Gastroesophageal sphincter (tissue), 4 donors: Measurements from ENCODE around the gene FNBP1. TPM values are rescaled to one million over a fixed set of nuclear protein-coding genes. Genes with fewer than 3 reads are reported as not detected.

Experiments used
- ATAC-seq: fragments of 150-250 bp; one replicate; pipeline ENCODE4 v1.9.1; 2016; ENCODE audit warnings: mild to moderate bottlenecking, moderate library complexity
- H3K27ac ChIP-seq, 4 donors: fragments of 200-600 bp; sonication (generic) in 3 of 4; 1 replicate in 3 of 4; 2 replicates in 1 of 4; pipeline ENCODE4 v1.5.1; 2016 to 2019
- H3K27me3 ChIP-seq: fragments of 200-600 bp; sonication (generic); one replicate; pipeline ENCODE4 v1.5.1; 2019
- H3K36me3 ChIP-seq, 2 donors: fragments of 200-600 bp; sonication (generic); one replicate each; pipeline ENCODE4 v1.5.1; 2019; ENCODE audit warnings: control low read depth in 1 of 2
- H3K4me1 ChIP-seq, 3 donors: fragments of 200-600 bp; sonication (generic); 1 replicate in 2 of 3; 2 replicates in 1 of 3; pipeline ENCODE4 v1.5.1; 2016 to 2019; ENCODE audit warnings: control low read depth in 2 of 3
- H3K4me3 ChIP-seq, 2 donors: fragments of 200-600 bp; sonication (generic); one replicate each; pipeline ENCODE4 v1.5.1; 2019; ENCODE audit warnings: mild to moderate bottlenecking in 1 of 2, moderate library complexity in 1 of 2
- H3K9me3 ChIP-seq, 3 donors: fragments of 200-600 bp; sonication (generic); one replicate each; pipeline ENCODE4 v1.5.1; 2017 to 2019; ENCODE audit warnings: control low read depth in 2 of 3
- CTCF ChIP-seq, 4 experiments: fragments of 200-600 bp in 2 of 4; fragments of 450-650 bp in 2 of 4; sonication (generic) in 1 of 4; IDR thresholded peaks; one replicate each; pipeline ENCODE4 v1.5.1; 2017 to 2019; ENCODE audit warnings: antibody characterized with exemption in 4 of 4, mild to moderate bottlenecking in 2 of 4, moderate library complexity in 2 of 4
- EP300 ChIP-seq: sonication (generic); formaldehyde crosslinking; IDR thresholded peaks from one replicate; pipeline ENCODE4 v1.6.1; 2017; ENCODE audit warnings: antibody characterized with exemption, mild to moderate bottlenecking
- POLR2A ChIP-seq, 2 donors: fragments of 450-650 bp; IDR thresholded peaks; one replicate each; pipeline ENCODE4 v1.6.1; 2017; ENCODE audit warnings: antibody characterized with exemption in 2 of 2, mild to moderate bottlenecking in 2 of 2, moderate library complexity in 1 of 2
- POLR2AphosphoS5 ChIP-seq: sonication (generic); formaldehyde crosslinking; IDR thresholded peaks from one replicate; pipeline ENCODE4 v1.6.1; 2017; ENCODE audit warnings: antibody characterized with exemption
- WGBS, 2 donors: methylation state at CpG; one replicate each; pipeline ENCODE4 v1.1.5; 2018; ENCODE audit warnings: low coverage in 1 of 2; 5-methylcytosine and 5-hydroxymethylcytosine counted together
- total RNA-seq, 4 donors: library from RNA; depleted of rRNA; stranded (reverse); fragments of >200 nt; gene quantifications; one replicate each; pipeline ENCODE4 v1.1.0, GENCODE V29; 2016

Gene FNBP1
- total RNA-seq, 4 donors from 2014 or later: 119 to 343 (median 188) TPM

DNA sequence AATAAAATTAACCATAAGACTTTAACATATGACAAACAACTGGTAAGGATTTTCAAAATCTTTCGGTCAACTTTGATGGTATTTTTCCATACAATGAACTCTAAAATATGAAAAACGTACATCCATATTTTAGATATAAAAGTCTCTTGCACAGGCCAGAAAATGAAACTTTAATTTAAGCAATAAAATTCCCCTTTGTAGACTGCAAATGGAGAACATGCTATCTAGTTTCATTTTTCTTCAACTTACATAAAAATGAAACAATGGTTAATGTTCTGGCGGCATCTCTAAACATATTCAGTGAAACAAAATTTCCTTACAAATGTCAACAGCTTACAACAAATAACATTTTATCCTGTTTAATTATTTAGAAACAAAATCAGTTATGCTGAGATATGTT lies 123.7 kb downstream of the FNBP1 start:
- Histone ChIP-seq H3K4me1 (peaks cover 0 to 33% (median 0%) of the 10 kb centered on the region in 3 donors), H3K27ac (peak overlapping the region in 1 of 4 donors; percentile 2), H3K9me3 (no peaks in the 10 kb centered on the region), H3K36me3 (peaks cover 0 to 65% of the 10 kb centered on the region in 2 donors), H3K27me3 (no peaks in the 10 kb centered on the region), H3K4me3 (no peak overlapping the region)
- WGBS, 2 donors: 40 to 60% methylated on average over 3 of the region's 3 CpGs
- no peak for TF ChIP-seq POLR2A (IDR thresholded peaks at IDR 0.05)
- TF ChIP-seq POLR2AphosphoS5: no peak
- no peak for TF ChIP-seq EP300
- TF ChIP-seq CTCF (IDR thresholded peaks at IDR 0.05): no peak
- ATAC-seq: no peak

GRCh38 chr9:129918296-129918950 lies 124.6 kb downstream of the FNBP1 start:
- peaks cover 0 to 29% (median 0%) of the 10 kb centered on the region in 3 donors for H3K4me1 ChIP-seq
- H3K36me3 ChIP-seq: peaks cover 0 to 63% of the 10 kb centered on the region in 2 donors
- no peaks in the 10 kb centered on the region for H3K9me3 ChIP-seq
- no peak for ATAC-seq
- peak overlapping the region in 1 of 4 donors; percentile 13 for H3K27ac ChIP-seq
- H3K27me3 ChIP-seq: no peaks in the 10 kb centered on the region
- H3K4me3 ChIP-seq: no peak overlapping the region
- WGBS, 2 donors: 87 to 88% methylated on average over 13 to 14 of the region's 14 CpGs
- TF ChIP-seq CTCF (IDR thresholded peaks at IDR 0.05): no peak
- TF ChIP-seq EP300: no peak
- no peak for TF ChIP-seq POLR2AphosphoS5
- TF ChIP-seq POLR2A (IDR thresholded peaks at IDR 0.05): no peak

DNA sequence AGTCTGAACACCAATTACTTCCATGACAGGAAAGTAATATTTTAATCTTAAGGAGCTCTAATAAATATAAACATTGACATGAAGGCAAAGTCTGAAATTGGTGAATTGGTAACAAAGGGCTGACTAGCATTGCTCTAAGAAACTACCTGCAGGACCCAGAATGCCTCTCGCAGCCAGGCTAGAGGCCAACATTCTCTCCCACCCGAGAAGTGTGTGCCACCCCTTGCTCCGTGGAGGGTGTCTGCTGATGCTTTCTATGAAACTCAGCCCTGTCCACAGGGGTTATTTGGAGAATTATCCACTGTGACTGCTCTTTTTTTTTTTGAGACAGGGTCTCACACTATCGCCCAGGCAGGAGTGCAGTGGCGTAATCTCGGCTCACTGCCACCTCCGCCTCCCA lies 126.3 kb downstream of the FNBP1 start:
- no peak for ATAC-seq
- 60 to 95% methylated on average over 1 to 7 of the region's 7 CpGs for WGBS, 2 donors
- no peaks in the 10 kb centered on the region for H3K9me3 ChIP-seq
- H3K36me3 ChIP-seq: peaks cover 0 to 63% of the 10 kb centered on the region in 2 donors
- H3K27me3 ChIP-seq: no peaks in the 10 kb centered on the region
- no peak overlapping the region for H3K4me3 ChIP-seq
- TF ChIP-seq EP300: no peak
- TF ChIP-seq CTCF (IDR thresholded peaks at IDR 0.05): no peak
- no peak for TF ChIP-seq POLR2AphosphoS5
- TF ChIP-seq POLR2A (IDR thresholded peaks at IDR 0.05): no peak
- no peak overlapping the region for H3K27ac ChIP-seq
- peaks cover 0 to 19% (median 0%) of the 10 kb centered on the region in 3 donors for H3K4me1 ChIP-seq

DNA sequence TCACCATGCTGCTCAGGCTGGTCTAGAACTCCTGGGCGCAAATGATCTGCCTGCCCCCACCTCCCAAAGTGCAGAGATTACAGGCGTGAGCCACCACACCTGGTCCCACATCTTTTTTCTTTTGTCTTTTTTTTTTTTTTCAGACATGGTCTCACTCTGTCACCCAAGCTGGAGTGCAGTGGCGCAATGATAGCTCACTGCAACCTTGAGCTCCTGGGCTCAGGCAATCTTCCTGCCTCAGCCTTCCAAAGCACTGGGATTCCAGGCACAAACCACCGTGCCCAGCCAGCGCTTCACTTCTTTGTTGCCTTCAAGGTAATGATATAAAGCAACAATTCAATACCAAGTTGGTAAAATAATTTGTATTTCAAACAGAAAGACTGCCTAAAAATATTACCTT lies 128.9 kb downstream of the FNBP1 start:
- WGBS, 2 donors: 80 to 100% methylated on average over 1 to 5 of the region's 5 CpGs
- Histone ChIP-seq H3K27me3 (no peaks in the 10 kb centered on the region), H3K4me3 (no peak overlapping the region), H3K4me1 (peaks cover 0 to 18% (median 0%) of the 10 kb centered on the region in 3 donors), H3K36me3 (peaks cover 0 to 72% of the 10 kb centered on the region in 2 donors), H3K27ac (no peak overlapping the region), H3K9me3 (no peaks in the 10 kb centered on the region)
- TF ChIP-seq CTCF (IDR thresholded peaks at IDR 0.05) (no peak), EP300 (no peak), POLR2AphosphoS5 (no peak), POLR2A (IDR thresholded peaks at IDR 0.05) (no peak)
- no peak for ATAC-seq
